Breast epithelium (tissue), 4 donors: ENCODE measurements around the gene OSER1. TPM values are rescaled to one million over a fixed set of nuclear protein-coding genes. Genes with fewer than 3 reads are reported as not detected.

Experiments
- DNase-seq, 2 donors: peaks; one replicate each; pipeline ENCODE4 v3.0.0-alpha.2; 2019; ENCODE audit warnings: low spot score in 2 of 2
- H3K27ac ChIP-seq, 2 donors: fragments of 200-600 bp; sonication (generic) in 1 of 2; one replicate each; pipeline ENCODE4 v1.5.1; 2016 to 2019; ENCODE audit warnings: mild to moderate bottlenecking in 1 of 2
- H3K27me3 ChIP-seq, 2 donors: fragments of 200-600 bp; sonication (generic) in 1 of 2; one replicate each; pipeline versions ENCODE4 v1.5.1 to v1.6.0; 2017 to 2019; ENCODE audit warnings: control low read depth in 1 of 2, mild to moderate bottlenecking in 1 of 2
- H3K36me3 ChIP-seq: fragments of 200-600 bp; one replicate; pipeline ENCODE4 v1.5.1; 2019
- H3K4me1 ChIP-seq, 2 donors: fragments of 200-600 bp; sonication (generic); one replicate each; pipeline ENCODE4 v1.5.1; 2016 to 2019; ENCODE audit warnings: control low read depth in 1 of 2
- H3K4me3 ChIP-seq, 3 donors: fragments of 200-600 bp; sonication (generic); 1 replicate in 2 of 3; 2 replicates in 1 of 3; pipeline ENCODE4 v1.5.1; 2016 to 2019; ENCODE audit warnings: mild to moderate bottlenecking in 3 of 3, moderate library complexity in 2 of 3
- H3K9me3 ChIP-seq, 2 donors: fragments of 200-600 bp; sonication (generic) in 1 of 2; one replicate each; pipeline ENCODE4 v1.5.1; 2016 to 2019; ENCODE audit warnings: control low read depth in 1 of 2
- CTCF ChIP-seq, 3 donors: fragments of 450-650 bp; IDR thresholded peaks; one replicate each; pipeline ENCODE4 v1.5.1; 2016 to 2017; ENCODE audit warnings: antibody characterized with exemption in 3 of 3, mild to moderate bottlenecking in 3 of 3, moderate library complexity in 3 of 3
- POLR2A ChIP-seq: fragments of 450-650 bp; IDR thresholded peaks from one replicate; pipeline ENCODE4 v1.6.1; 2016; ENCODE audit warnings: antibody characterized with exemption, mild to moderate bottlenecking, moderate library complexity
- POLR2AphosphoS5 ChIP-seq, 3 donors: sonication (generic); formaldehyde crosslinking; IDR thresholded peaks; one replicate each; pipeline ENCODE4 v1.6.1; 2017; ENCODE audit warnings: antibody characterized with exemption in 3 of 3
- intact Hi-C: fragments of 100-400 bp; cut with DNase I; formaldehyde crosslinking; loops from one replicate; pipeline ENCODE4 v1.15.1; 2023; ENCODE audit warnings: low total_unique reads
- total RNA-seq, 3 donors: library from RNA; depleted of rRNA; stranded (reverse); fragments of >200 nt; gene quantifications; one replicate each; pipeline ENCODE4 v1.1.0, GENCODE V29; 2016

OSER1 gene
- total RNA-seq, 3 donors from 2014 or later: 59.6 to 73.8 (median 67.2) TPM

- H3K27me3 ChIP-seq: no peaks in the 10 kb centered on the region
- TF ChIP-seq CTCF (IDR thresholded peaks at IDR 0.05): no peak
- TF ChIP-seq POLR2AphosphoS5 (IDR thresholded peaks at IDR 0.05): no peak
- no peak for TF ChIP-seq POLR2A
- no peak overlapping the region for H3K27ac ChIP-seq
- intact Hi-C loops: no loop called here
- H3K4me1 ChIP-seq: peaks cover 0 to 12% of the 10 kb centered on the region in 2 donors
- no peaks in the 10 kb centered on the region for H3K9me3 ChIP-seq
- H3K36me3 ChIP-seq: no peaks in the 10 kb centered on the region
- DNase-seq: no peak
- no peak overlapping the region for H3K4me3 ChIP-seq
Measured at GRCh38 chr20:44200371-44200770, 10.2 kb downstream of the OSER1 start.

GRCh38 chr20:44199877-44200276 lies 10.7 kb downstream of the OSER1 start:
- Histone ChIP-seq H3K36me3 (no peaks in the 10 kb centered on the region), H3K4me3 (no peak overlapping the region), H3K27me3 (no peaks in the 10 kb centered on the region), H3K4me1 (peaks cover 0 to 11% of the 10 kb centered on the region in 2 donors), H3K27ac (no peak overlapping the region), H3K9me3 (no peaks in the 10 kb centered on the region)
- intact Hi-C loops: no loop called here
- no peak for DNase-seq
- no peak for TF ChIP-seq POLR2A
- no peak for TF ChIP-seq CTCF (IDR thresholded peaks at IDR 0.05)
- TF ChIP-seq POLR2AphosphoS5 (IDR thresholded peaks at IDR 0.05): no peak

- Histone ChIP-seq H3K27ac (no peak overlapping the region), H3K9me3 (no peaks in the 10 kb centered on the region), H3K36me3 (no peaks in the 10 kb centered on the region), H3K4me3 (no peak overlapping the region), H3K4me1 (peaks cover 0 to 5% of the 10 kb centered on the region in 2 donors), H3K27me3 (no peaks in the 10 kb centered on the region)
- intact Hi-C loops: no loop called here
- TF ChIP-seq CTCF (IDR thresholded peaks at IDR 0.05) (no peak), POLR2A (no peak), POLR2AphosphoS5 (IDR thresholded peaks at IDR 0.05) (no peak)
- DNase-seq: no peak
Measured at GRCh38 chr20:44198872-44199271, 11.7 kb downstream of the OSER1 start.

GRCh38 chr20:44196271-44196670 lies 14.3 kb downstream of the OSER1 start:
- no peaks in the 10 kb centered on the region for H3K27me3 ChIP-seq
- H3K4me1 ChIP-seq: no peaks in the 10 kb centered on the region
- H3K36me3 ChIP-seq: no peaks in the 10 kb centered on the region
- DNase-seq: no peak
- H3K4me3 ChIP-seq: no peak overlapping the region
- no peak overlapping the region for H3K27ac ChIP-seq
- H3K9me3 ChIP-seq: no peaks in the 10 kb centered on the region
- no peak for TF ChIP-seq CTCF (IDR thresholded peaks at IDR 0.05)
- no peak for TF ChIP-seq POLR2A
- intact Hi-C loops: no loop called here

- no peaks in the 10 kb centered on the region for H3K36me3 ChIP-seq
- intact Hi-C loops: no loop called here
Measured at GRCh38 chr20:44195605-44196004, 15.0 kb downstream of the OSER1 start.

More at GRCh38 chr20:44195605-44196004, 15.0 kb downstream of the OSER1 start:
- no peaks in the 10 kb centered on the region for H3K4me1 ChIP-seq
- no peaks in the 10 kb centered on the region for H3K9me3 ChIP-seq
- H3K27ac ChIP-seq: no peak overlapping the region
- no peak for DNase-seq
- H3K4me3 ChIP-seq: no peak overlapping the region
- H3K27me3 ChIP-seq: no peaks in the 10 kb centered on the region
- TF ChIP-seq POLR2A: no peak
- TF ChIP-seq CTCF (IDR thresholded peaks at IDR 0.05): no peak
- no peak for TF ChIP-seq POLR2AphosphoS5 (IDR thresholded peaks at IDR 0.05)
